GM21367 (cell line): ENCODE results near the gene XG.
"Not testable (repeated sequence)": the region's sequence is repeated elsewhere in the genome, so short reads cannot be mapped to it uniquely, and the experiment has no call there.

Source experiments
- ATAC-seq: cut with Tn5 transposase; IDR thresholded peaks from one replicate; pipeline ENCODE4 v1.9.1; 2021; ENCODE audit not compliant: unreplicated experiment

The XG gene

GRCh38 chrX:2751874-2752300 lies at the start of gene XG:
TSS of gene XG (plus strand) at chrX:2752040. CDS start at chrX:2752275, 235 bp downstream.
- ATAC-seq = not testable (repeated sequence)

- no peak for ATAC-seq
Observed at GRCh38 chrX:2703991-2704369, 47.9 kb upstream of the XG start.

- ATAC-seq = no peak
Observed at GRCh38 chrX:2705046-2705832, 46.6 kb upstream of the XG start.

- ATAC-seq = peak; percentile 86
Observed at GRCh38 chrX:2707334-2707760, 44.5 kb upstream of the XG start.

GRCh38 chrX:2708021-2708420 lies 43.8 kb upstream of the XG start:
- ATAC-seq = no peak

GRCh38 chrX:2708592-2709188 lies 43.1 kb upstream of the XG start:
- no peak for ATAC-seq

GRCh38 chrX:2709556-2709955 lies 42.3 kb upstream of the XG start:
- ATAC-seq = no peak

- ATAC-seq = no peak
Observed at GRCh38 chrX:2710041-2710840, 41.6 kb upstream of the XG start.

GRCh38 chrX:2711441-2711840 lies 40.4 kb upstream of the XG start:
- no peak for ATAC-seq

GRCh38 chrX:2712428-2712827 lies 39.4 kb upstream of the XG start:
- no peak for ATAC-seq

GRCh38 chrX:2712890-2713840 lies 38.7 kb upstream of the XG start:
- no peak for ATAC-seq

GRCh38 chrX:2714551-2714950 lies 37.3 kb upstream of the XG start:
- no peak for ATAC-seq

GRCh38 chrX:2715066-2715600 lies 36.7 kb upstream of the XG start:
- ATAC-seq = no peak

GRCh38 chrX:2717312-2717711 lies 34.5 kb upstream of the XG start:
- ATAC-seq = no peak

GRCh38 chrX:2718821-2719220 lies 33.0 kb upstream of the XG start:
- no peak for ATAC-seq

GRCh38 chrX:2719774-2720447 lies 31.9 kb upstream of the XG start:
- no peak for ATAC-seq

- ATAC-seq = no peak
Observed at GRCh38 chrX:2723286-2723879, 28.5 kb upstream of the XG start.

- not testable (repeated sequence) for ATAC-seq
Observed at GRCh38 chrX:2727264-2727663, 24.6 kb upstream of the XG start.

GRCh38 chrX:2732076-2732475 lies 19.8 kb upstream of the XG start:
- ATAC-seq = no peak
